ENCODE measurements around the gene NUP210L. TPM values are rescaled to one million over a fixed set of nuclear protein-coding genes. Genes with fewer than 3 reads are reported as not detected.

The NUP210L gene
- total and polyA plus RNA-seq, 2 experiments from 2014 or later, result 0.10 TPM; not detected in 1

- TF ChIP-seq, protein P1, sequence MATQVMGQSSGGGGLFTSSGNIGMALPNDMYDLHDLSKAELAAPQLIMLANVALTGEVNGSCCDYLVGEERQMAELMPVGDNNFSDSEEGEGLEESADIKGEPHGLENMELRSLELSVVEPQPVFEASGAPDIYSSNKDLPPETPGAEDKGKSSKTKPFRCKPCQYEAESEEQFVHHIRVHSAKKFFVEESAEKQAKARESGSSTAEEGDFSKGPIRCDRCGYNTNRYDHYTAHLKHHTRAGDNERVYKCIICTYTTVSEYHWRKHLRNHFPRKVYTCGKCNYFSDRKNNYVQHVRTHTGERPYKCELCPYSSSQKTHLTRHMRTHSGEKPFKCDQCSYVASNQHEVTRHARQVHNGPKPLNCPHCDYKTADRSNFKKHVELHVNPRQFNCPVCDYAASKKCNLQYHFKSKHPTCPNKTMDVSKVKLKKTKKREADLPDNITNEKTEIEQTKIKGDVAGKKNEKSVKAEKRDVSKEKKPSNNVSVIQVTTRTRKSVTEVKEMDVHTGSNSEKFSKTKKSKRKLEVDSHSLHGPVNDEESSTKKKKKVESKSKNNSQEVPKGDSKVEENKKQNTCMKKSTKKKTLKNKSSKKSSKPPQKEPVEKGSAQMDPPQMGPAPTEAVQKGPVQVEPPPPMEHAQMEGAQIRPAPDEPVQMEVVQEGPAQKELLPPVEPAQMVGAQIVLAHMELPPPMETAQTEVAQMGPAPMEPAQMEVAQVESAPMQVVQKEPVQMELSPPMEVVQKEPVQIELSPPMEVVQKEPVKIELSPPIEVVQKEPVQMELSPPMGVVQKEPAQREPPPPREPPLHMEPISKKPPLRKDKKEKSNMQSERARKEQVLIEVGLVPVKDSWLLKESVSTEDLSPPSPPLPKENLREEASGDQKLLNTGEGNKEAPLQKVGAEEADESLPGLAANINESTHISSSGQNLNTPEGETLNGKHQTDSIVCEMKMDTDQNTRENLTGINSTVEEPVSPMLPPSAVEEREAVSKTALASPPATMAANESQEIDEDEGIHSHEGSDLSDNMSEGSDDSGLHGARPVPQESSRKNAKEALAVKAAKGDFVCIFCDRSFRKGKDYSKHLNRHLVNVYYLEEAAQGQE (IDR thresholded peaks at IDR 0.05; ENCODE audit: unreplicated experiment), result no peak
These were observed 167.3 kb downstream of the NUP210L start (continued) for GRCh38 chr1:153987621-153988020.

DNA sequence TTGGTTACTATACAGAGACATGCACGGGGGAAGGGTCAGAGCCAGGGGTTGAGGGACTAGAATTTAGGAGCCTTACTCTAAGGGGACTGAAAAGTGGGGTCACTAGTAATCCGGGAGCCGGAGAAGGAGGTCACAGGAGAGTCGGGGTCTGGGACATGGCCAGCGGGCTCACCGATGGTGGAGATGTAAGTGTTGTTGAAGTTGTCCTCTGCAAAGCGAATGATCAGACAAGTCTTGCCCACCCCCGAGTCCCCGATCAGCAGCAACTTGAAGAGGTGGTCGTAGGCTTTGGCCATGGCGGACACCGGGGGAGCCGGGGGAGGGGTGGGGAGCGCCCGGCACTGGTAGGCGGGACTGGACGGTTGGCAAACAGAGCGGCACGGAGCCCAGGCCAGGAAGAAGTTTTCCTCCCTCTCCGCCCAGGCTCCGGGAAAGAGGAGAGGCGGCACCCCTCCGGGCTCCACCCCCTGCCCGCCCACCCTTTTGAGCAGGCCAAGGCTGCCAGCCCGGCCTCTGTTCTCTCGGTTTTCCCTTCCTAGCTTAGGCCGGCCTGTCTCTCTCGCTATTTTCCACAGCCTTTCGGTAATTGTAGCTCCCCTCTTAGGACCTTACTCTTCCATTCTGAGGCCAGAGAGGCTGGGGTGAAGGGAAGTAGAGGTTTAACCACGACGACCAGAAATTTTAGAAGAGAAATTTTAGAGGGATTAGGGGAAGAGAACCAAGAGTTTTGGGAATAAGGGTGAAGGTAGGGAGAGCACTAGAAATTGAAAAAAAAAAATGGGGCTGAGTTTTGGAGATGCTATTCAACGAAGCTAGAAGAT is 168.7 kb downstream of the NUP210L start, which contains the start of gene RAB13:
RAB13 (minus strand) TSS at position 399 of the 821 bp plus-strand sequence; CDS start at position 296, 103 bp downstream.
- ATAC-seq (peak; percentile 86), DNase-seq (ENCODE audit: low spot score) (peak; percentile 91)
- peaks cover 20% of the 10 kb centered on the region for H3K4me1 Mint-ChIP-seq
- peaks cover 21% of the 10 kb centered on the region for H3K27me3 Mint-ChIP-seq (ENCODE audit: insufficient read depth, low read depth, poor library complexity)
- H3K36me3 ChIP-seq (ENCODE audit: insufficient read depth), result peaks cover 12% of the 10 kb centered on the region
- H3K27me3 ChIP-seq (ENCODE audit: insufficient read depth), result no peaks in the 10 kb centered on the region
- peaks cover 6% of the 10 kb centered on the region for H3K4me1 ChIP-seq (ENCODE audit: insufficient read depth)
- H3K27ac ChIP-seq (ENCODE audit: low read depth), result peak within 1 kb of the TSS; percentile 83
- H3K36me3 Mint-ChIP-seq (ENCODE audit: low read depth), result peaks cover 41% of the 10 kb centered on the region
- H3K27ac Mint-ChIP-seq, result peak within 1 kb of the TSS; percentile 94
- no peaks in the 10 kb centered on the region for H3K9me2 ChIP-seq (ENCODE audit: insufficient read depth)
- H2AFZ ChIP-seq, result peak within 1 kb of the TSS; percentile 78; the same call in 1 of the 2 replicates
- peaks cover 24% of the 10 kb centered on the region for H3K79me2 ChIP-seq (replicated peaks; ENCODE audit: insufficient read depth)
- H4K20me1 ChIP-seq (replicated peaks; ENCODE audit: insufficient read depth), result peaks cover 8% of the 10 kb centered on the region
- H3K4me2 ChIP-seq, result peak within 1 kb of the TSS; percentile 85
- H3F3A ChIP-seq (replicated peaks; ENCODE audit: low read depth), result peaks cover 5% of the 10 kb centered on the region
- peak within 1 kb of the TSS; percentile 80 for H3K4me3 ChIP-seq
- H3K4me3 Mint-ChIP-seq, result peak within 1 kb of the TSS; percentile 92
- no peaks in the 10 kb centered on the region for H3K9me3 Mint-ChIP-seq
- TF ChIP-seq EZH2 (IDR thresholded peaks at IDR 0.05; ENCODE audit: low read depth, unreplicated experiment) (no peak), POLR2AphosphoS5 (IDR thresholded peaks at IDR 0.05; ENCODE audit: low read depth) (peak; percentile 40; the same call in 1 of the 2 replicates)

GRCh38 chr1:153985341-153985912 is 169.4 kb downstream of the NUP210L start:
- Mint-ChIP-seq H3K27me3 (ENCODE audit: insufficient read depth, low read depth, poor library complexity) (peaks cover 15% of the 10 kb centered on the region), H3K36me3 (ENCODE audit: low read depth) (peaks cover 37% of the 10 kb centered on the region), H3K27ac (peak overlapping the region; percentile 92), H3K9me3 (no peaks in the 10 kb centered on the region), H3K4me3 (peak overlapping the region; percentile 92), H3K4me1 (peaks cover 19% of the 10 kb centered on the region)
- peaks cover 10% of the 10 kb centered on the region for H3K36me3 ChIP-seq (ENCODE audit: insufficient read depth)
- ATAC-seq, result peak; percentile 24
- H2AFZ ChIP-seq, result peak overlapping the region; percentile 50; the same call in 1 of the 2 replicates
- H3K27me3 ChIP-seq (ENCODE audit: insufficient read depth), result no peaks in the 10 kb centered on the region
- peaks cover 4% of the 10 kb centered on the region; the same call in 1 of the 2 replicates for H3F3A ChIP-seq (replicated peaks; ENCODE audit: low read depth)
- H3K4me1 ChIP-seq (ENCODE audit: insufficient read depth), result peaks cover 6% of the 10 kb centered on the region
- H4K20me1 ChIP-seq (replicated peaks; ENCODE audit: insufficient read depth), result peaks cover 5% of the 10 kb centered on the region; the same call in 1 of the 2 replicates
- peak; percentile 56 for DNase-seq (ENCODE audit: low spot score)
- peak overlapping the region; percentile 73; the same call in 1 of the 2 replicates for H3K27ac ChIP-seq (ENCODE audit: low read depth)
- H3K79me2 ChIP-seq (replicated peaks; ENCODE audit: insufficient read depth), result peaks cover 18% of the 10 kb centered on the region; the same call in 1 of the 2 replicates
- H3K9me2 ChIP-seq (ENCODE audit: insufficient read depth), result no peaks in the 10 kb centered on the region
- H3K4me2 ChIP-seq, result peak overlapping the region; percentile 85
- H3K4me3 ChIP-seq, result peak overlapping the region; percentile 80
- TF ChIP-seq EZH2 (IDR thresholded peaks at IDR 0.05; ENCODE audit: low read depth, unreplicated experiment), result no peak
- peak; percentile 53 for TF ChIP-seq POLR2AphosphoS5 (IDR thresholded peaks at IDR 0.05; ENCODE audit: low read depth)
